Measurements from ENCODE around the gene APBA2. TPM values are rescaled to one million over a fixed set of nuclear protein-coding genes. Genes with fewer than 3 reads are reported as not detected.

The APBA2 gene
- total RNA-seq, 1 experiment from 2014 or later: 11.2 TPM

GRCh38 chr15:28978011-28978378 lies 92.2 kb downstream of the APBA2 start (continued):
- TF ChIP-seq ZNF532 (CRISPR knock-in tag; IDR thresholded peaks at IDR 0.05; ENCODE audit: borderline replicate concordance) (no peak), CREB1 (CRISPR knock-in tag; IDR thresholded peaks at IDR 0.05) (no peak), HMGA2 (CRISPR knock-in tag; IDR thresholded peaks at IDR 0.05) (no peak), NFATC4 (CRISPR knock-in tag; IDR thresholded peaks at IDR 0.05) (no peak), NFYB (CRISPR knock-in tag; conservative IDR thresholded peaks at IDR 0.05; ENCODE audit: low read depth) (no peak), ZNF317 (CRISPR knock-in tag; IDR thresholded peaks at IDR 0.05; ENCODE audit: borderline replicate concordance, low read depth) (no peak), NR1H2 (CRISPR knock-in tag; IDR thresholded peaks at IDR 0.05) (no peak), RELA (CRISPR knock-in tag; IDR thresholded peaks at IDR 0.05; ENCODE audit: borderline replicate concordance) (no peak), ZMAT4 (CRISPR knock-in tag; IDR thresholded peaks at IDR 0.05) (no peak), SMAD3 (CRISPR knock-in tag; IDR thresholded peaks at IDR 0.05; ENCODE audit: borderline replicate concordance) (no peak), OVOL2 (CRISPR knock-in tag; IDR thresholded peaks at IDR 0.05; ENCODE audit: borderline replicate concordance) (no peak), HMGXB4 (CRISPR knock-in tag; IDR thresholded peaks at IDR 0.05) (no peak)

DNA sequence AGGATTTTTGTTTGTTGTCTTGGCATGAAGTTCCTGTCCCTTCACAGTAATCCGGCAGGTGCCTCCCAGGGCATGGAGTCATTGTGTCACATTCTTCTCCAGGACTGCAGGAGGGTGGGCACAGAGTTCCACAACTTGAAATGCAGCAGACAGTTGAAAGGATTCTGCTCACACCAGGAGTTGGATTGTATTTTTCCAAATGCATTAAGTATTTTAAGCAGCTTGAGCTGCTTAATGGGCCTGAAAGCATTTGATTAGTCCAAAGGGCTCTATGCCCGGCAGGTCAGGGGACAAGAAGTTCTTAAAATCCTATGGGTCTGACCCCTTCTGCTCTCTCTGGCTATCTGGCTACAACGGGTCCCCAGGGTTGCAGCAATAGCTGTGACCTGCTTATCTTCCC lies 92.9 kb downstream of the APBA2 start:
- Mint-ChIP-seq H3K36me3 (no peaks in the 10 kb centered on the region), H3K4me1 (peaks cover 3% of the 10 kb centered on the region; the same call in 1 of the 2 replicates), H3K27ac (no peak overlapping the region), H3K27me3 (ENCODE audit: low read depth) (no peaks in the 10 kb centered on the region), H3K9me3 (no peaks in the 10 kb centered on the region), H3K4me3 (no peak overlapping the region)
- TF ChIP-seq GTF2I (CRISPR knock-in tag; conservative IDR thresholded peaks at IDR 0.05): no peak
- no peak for TF ChIP-seq SMAD4 (CRISPR knock-in tag; IDR thresholded peaks at IDR 0.05)
- no peak for TF ChIP-seq ZBTB43 (CRISPR knock-in tag; IDR thresholded peaks at IDR 0.05)
- no peak for TF ChIP-seq AR (CRISPR knock-in tag; IDR thresholded peaks at IDR 0.05)
- no peak for TF ChIP-seq ZNF232 (CRISPR knock-in tag; IDR thresholded peaks at IDR 0.05)
- DNase-seq (ENCODE audit: low spot score) (no peak), ATAC-seq (no peak)
- CTCF ChIA-PET: interaction anchor here (0.7 to 1.3 kb wide), 5 partner anchors 17 to 125 kb away, joined by 3 to 6 read pairs (median 4); no protein-coding TSS in a partner anchor
- POLR2A ChIA-PET: no interaction called here
